CD4-positive, alpha-beta T cell treated with Interleukin-6 for 4 hours (primary cell): Measurements from ENCODE around the gene C16orf96.

Experiments
- DNase-seq: peaks from one replicate; pipeline ENCODE4 v3.0.0-alpha.2; 2020; ENCODE audit warnings: mixed read lengths

C16orf96 gene

GRCh38 chr16:4623593-4623992 is 67.5 kb downstream of the C16orf96 start:
- no peak for DNase-seq

GRCh38 chr16:4624015-4624826 is 68.1 kb downstream of the C16orf96 start, which contains the start of gene MGRN1:
TSS of gene MGRN1 (plus strand) at chr16:4624826. CDS start at chr16:4624961, 135 bp downstream.
- peak; percentile 92 for DNase-seq

- DNase-seq, result peak; percentile 51
Observed at GRCh38 chr16:4624827-4625559, 68.9 kb downstream of the C16orf96 start.

- no peak for DNase-seq
Observed at GRCh38 chr16:4625560-4626159, 69.5 kb downstream of the C16orf96 start.

GRCh38 chr16:4626396-4626795 is 70.3 kb downstream of the C16orf96 start:
- DNase-seq, result no peak

GRCh38 chr16:4628283-4628682 is 72.1 kb downstream of the C16orf96 start:
- no peak for DNase-seq

- DNase-seq, result no peak
Observed at GRCh38 chr16:4631444-4631843, 75.3 kb downstream of the C16orf96 start.

GRCh38 chr16:4633910-4634635 is 77.9 kb downstream of the C16orf96 start:
- no peak for DNase-seq

- DNase-seq, result no peak
Observed at GRCh38 chr16:4634768-4635167, 78.6 kb downstream of the C16orf96 start.

GRCh38 chr16:4636196-4636595 is 80.1 kb downstream of the C16orf96 start:
- DNase-seq, result no peak

- no peak for DNase-seq
Observed at GRCh38 chr16:4637501-4638166, 81.5 kb downstream of the C16orf96 start.

- DNase-seq, result no peak
Observed at GRCh38 chr16:4639899-4640509, 83.9 kb downstream of the C16orf96 start.

GRCh38 chr16:4640572-4641305 is 84.6 kb downstream of the C16orf96 start:
- DNase-seq, result no peak

GRCh38 chr16:4641306-4641687 is 85.2 kb downstream of the C16orf96 start:
- no peak for DNase-seq

- DNase-seq, result no peak
Observed at GRCh38 chr16:4641895-4642294, 85.8 kb downstream of the C16orf96 start.

GRCh38 chr16:4646773-4647643 is 90.9 kb downstream of the C16orf96 start:
- DNase-seq, result peak; percentile 25

- DNase-seq, result no peak
Observed at GRCh38 chr16:4647644-4647980, 91.5 kb downstream of the C16orf96 start.

GRCh38 chr16:4648917-4649316 is 92.8 kb downstream of the C16orf96 start:
- no peak for DNase-seq

- peak; percentile 23 for DNase-seq
Observed at GRCh38 chr16:4649744-4650442, 93.8 kb downstream of the C16orf96 start.
